Stomach smooth muscle (tissue), 2 donors: ENCODE data around the gene TM2D1.

Experiments used
- H3K27ac ChIP-seq: one replicate; pipeline ENCODE4 v1.7.0; 2013; ENCODE audit warnings: mild to moderate bottlenecking, low read length, inconsistent platforms
- H3K27me3 ChIP-seq, 2 donors: one replicate each; pipeline ENCODE4 v1.7.0; 2013; ENCODE audit warnings: low read length in 2 of 2; ENCODE audit not compliant: insufficient read depth in 2 of 2, control insufficient read depth in 1 of 2
- H3K36me3 ChIP-seq, 2 donors: one replicate each; pipeline ENCODE4 v1.7.0; 2013; ENCODE audit warnings: low read length in 2 of 2; ENCODE audit not compliant: control insufficient read depth in 2 of 2, insufficient read depth in 2 of 2
- H3K4me1 ChIP-seq: one replicate; pipeline ENCODE4 v1.7.0; 2013; ENCODE audit warnings: low read length; ENCODE audit not compliant: control insufficient read depth, insufficient read depth
- H3K4me3 ChIP-seq, 2 donors: one replicate each; pipeline ENCODE4 v1.7.0; 2013; ENCODE audit warnings: low read length in 2 of 2
- H3K9ac ChIP-seq, 2 donors: one replicate each; pipeline ENCODE4 v1.7.0; 2013; ENCODE audit warnings: low read length in 2 of 2, mild to moderate bottlenecking in 1 of 2
- H3K9me3 ChIP-seq, 2 donors: one replicate each; pipeline ENCODE4 v1.7.0; 2013; ENCODE audit warnings: low read length in 2 of 2; ENCODE audit not compliant: control insufficient read depth in 2 of 2
- donor health status: healthy.
- donor health status: Pancreatic carcinoma.

Gene TM2D1

DNA sequence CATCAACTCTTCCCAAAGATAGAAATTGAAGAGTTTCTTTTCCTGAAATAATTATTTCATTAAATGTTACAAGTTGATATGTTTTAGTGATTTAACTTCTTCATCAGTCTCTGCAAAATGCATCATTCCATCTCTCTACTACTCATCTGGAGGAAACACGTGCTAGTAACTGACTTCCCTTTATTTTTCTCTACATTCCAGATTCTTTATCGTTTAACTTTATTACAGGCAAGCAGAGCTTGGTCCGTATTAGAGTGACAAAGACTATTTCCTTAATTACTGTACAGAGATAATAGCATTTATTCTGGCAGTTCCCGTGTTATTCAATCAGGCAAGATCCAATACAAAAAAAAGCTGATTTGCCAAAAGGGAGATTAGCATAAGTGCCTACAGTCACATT, 88.6 kb downstream of the TM2D1 start:
- Histone ChIP-seq H3K27ac (no peak overlapping the region), H3K36me3 (no peaks in the 10 kb centered on the region), H3K9me3 (no peaks in the 10 kb centered on the region), H3K4me3 (no peak overlapping the region), H3K4me1 (peaks cover 16% of the 10 kb centered on the region), H3K9ac (no peak overlapping the region), H3K27me3 (no peaks in the 10 kb centered on the region)

DNA sequence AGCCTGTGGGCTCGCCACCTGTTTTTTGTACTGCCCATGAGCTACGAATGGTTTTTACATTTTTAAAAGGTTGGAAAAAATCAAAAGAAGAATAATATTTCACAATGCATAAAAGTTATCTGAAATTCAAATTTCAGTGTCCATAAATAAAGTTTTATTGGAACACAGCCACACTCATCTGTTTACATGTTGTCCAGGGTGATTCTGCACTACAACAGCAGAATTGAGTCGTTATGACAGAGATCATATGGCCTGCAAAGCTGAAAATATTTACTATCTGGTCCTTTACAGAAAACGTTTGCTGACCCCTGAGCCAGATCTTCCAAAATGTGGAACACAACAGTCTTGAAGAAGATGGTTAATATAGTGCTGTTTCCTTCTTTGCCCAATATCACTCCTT, 89.4 kb downstream of the TM2D1 start:
- Histone ChIP-seq H3K27me3 (no peaks in the 10 kb centered on the region), H3K4me1 (peaks cover 11% of the 10 kb centered on the region), H3K4me3 (no peak overlapping the region), H3K9ac (no peak overlapping the region), H3K9me3 (no peaks in the 10 kb centered on the region), H3K36me3 (no peaks in the 10 kb centered on the region), H3K27ac (no peak overlapping the region)

DNA sequence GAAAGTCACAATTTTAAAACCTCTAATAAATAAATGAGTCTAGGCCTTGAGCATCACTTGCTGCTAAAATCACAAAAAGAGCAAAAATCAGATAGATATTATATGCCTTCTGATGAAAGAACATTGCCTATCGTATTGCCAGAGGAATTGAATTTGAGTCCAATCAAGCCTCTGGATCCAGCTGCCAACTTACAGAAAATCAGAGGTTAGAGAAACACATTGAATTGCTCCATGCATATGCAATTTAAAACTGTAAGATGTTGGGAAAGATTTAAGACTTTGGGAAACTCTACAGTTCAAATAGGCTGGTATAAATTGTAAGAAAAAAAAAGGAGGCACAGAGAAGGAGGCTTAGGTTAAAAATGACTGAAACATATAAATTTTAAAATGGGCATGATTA, 93.5 kb downstream of the TM2D1 start:
- no peaks in the 10 kb centered on the region for H3K36me3 ChIP-seq
- H3K4me3 ChIP-seq, result no peak overlapping the region
- no peaks in the 10 kb centered on the region for H3K9me3 ChIP-seq
- no peak overlapping the region for H3K27ac ChIP-seq
- H3K9ac ChIP-seq, result no peak overlapping the region
- no peaks in the 10 kb centered on the region for H3K4me1 ChIP-seq
- no peaks in the 10 kb centered on the region for H3K27me3 ChIP-seq
